KOPT-K1 (cell line): ENCODE results near the gene GUCY1A2.

Experiments
- H3K27ac ChIP-seq: fragments of 200-600 bp; sonication (generic); 2 replicates; pipeline ENCODE4 v1.5.1; 2016; ENCODE audit warnings: antibody characterized with exemption, mild to moderate bottlenecking, low read depth, low read length; ENCODE audit not compliant: poor library complexity, severe bottlenecking
- H3K36me3 ChIP-seq: fragments of 200-600 bp; sonication (generic); 2 replicates; pipeline ENCODE4 v1.5.1; 2017; ENCODE audit warnings: antibody characterized with exemption, mild to moderate bottlenecking, low read length, moderate library complexity; ENCODE audit not compliant: insufficient read depth
- H3K9me3 ChIP-seq: fragments of 200-600 bp; sonication (generic); 2 replicates; pipeline ENCODE4 v1.5.1; 2017; ENCODE audit warnings: antibody characterized with exemption, low read length, mild to moderate bottlenecking; ENCODE audit not compliant: insufficient read depth, poor library complexity, severe bottlenecking

GUCY1A2 gene

GRCh38 chr11:106727256-106727655 lies 291.0 kb downstream of the GUCY1A2 start:
- Histone ChIP-seq H3K36me3 (no peaks in the 10 kb centered on the region), H3K9me3 (no peaks in the 10 kb centered on the region), H3K27ac (no peak overlapping the region)

DNA sequence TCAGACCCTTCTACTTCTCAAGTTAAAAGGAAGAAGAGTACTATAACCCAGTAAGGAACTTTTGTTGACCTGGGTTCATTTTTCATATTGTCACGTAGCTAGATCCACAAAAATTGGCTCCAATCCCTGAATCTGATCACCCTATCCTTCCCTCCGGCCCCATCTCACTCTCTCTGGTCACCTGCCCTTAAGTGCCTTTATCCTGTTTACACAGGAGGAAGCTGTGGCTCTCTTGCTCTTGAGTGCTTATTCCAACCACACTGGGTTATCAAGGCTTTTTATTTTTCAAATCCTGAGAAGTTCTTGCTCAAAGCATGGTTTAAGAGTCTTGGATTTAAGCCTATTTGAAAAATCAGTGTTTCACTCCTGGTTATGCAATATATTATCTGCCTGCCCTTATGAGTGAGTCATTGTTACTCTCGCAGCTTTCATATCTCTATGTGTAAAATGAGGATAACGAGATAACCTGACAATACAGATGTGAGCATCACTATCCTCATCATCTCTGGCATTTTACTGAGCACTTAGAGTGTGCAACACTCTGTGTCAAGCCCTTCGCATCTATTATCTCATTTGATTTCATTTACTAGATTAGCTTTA lies 293.9 kb downstream of the GUCY1A2 start:
- no peak overlapping the region for H3K27ac ChIP-seq
- H3K9me3 ChIP-seq = no peaks in the 10 kb centered on the region
- H3K36me3 ChIP-seq = no peaks in the 10 kb centered on the region

GRCh38 chr11:106723071-106723470 lies 295.2 kb downstream of the GUCY1A2 start:
- H3K27ac ChIP-seq = no peak overlapping the region
- no peaks in the 10 kb centered on the region for H3K9me3 ChIP-seq
- no peaks in the 10 kb centered on the region for H3K36me3 ChIP-seq

DNA sequence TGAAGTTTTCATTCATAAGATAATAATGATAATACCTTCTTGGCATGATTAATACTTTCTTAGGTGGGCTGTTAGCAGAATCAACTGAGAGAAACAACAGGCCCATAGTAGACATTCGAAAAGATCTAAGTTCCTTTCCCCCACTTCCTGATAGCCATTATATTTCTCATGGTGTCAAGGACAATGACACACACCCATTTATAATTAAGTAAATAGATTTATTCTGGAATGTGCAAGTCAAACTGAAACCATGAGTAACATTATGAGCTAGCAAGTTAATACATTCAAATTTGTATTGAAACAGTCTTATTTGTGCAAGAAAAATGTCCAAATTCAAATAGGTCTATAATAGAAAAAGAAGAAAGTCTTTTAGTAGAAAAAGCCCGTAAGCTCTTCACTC lies 301.1 kb downstream of the GUCY1A2 start:
- Histone ChIP-seq H3K9me3 (no peaks in the 10 kb centered on the region), H3K27ac (no peak overlapping the region), H3K36me3 (no peaks in the 10 kb centered on the region)

GRCh38 chr11:106714199-106714598 lies 304.1 kb downstream of the GUCY1A2 start:
- Histone ChIP-seq H3K27ac (no peak overlapping the region), H3K36me3 (no peaks in the 10 kb centered on the region), H3K9me3 (no peaks in the 10 kb centered on the region)

DNA sequence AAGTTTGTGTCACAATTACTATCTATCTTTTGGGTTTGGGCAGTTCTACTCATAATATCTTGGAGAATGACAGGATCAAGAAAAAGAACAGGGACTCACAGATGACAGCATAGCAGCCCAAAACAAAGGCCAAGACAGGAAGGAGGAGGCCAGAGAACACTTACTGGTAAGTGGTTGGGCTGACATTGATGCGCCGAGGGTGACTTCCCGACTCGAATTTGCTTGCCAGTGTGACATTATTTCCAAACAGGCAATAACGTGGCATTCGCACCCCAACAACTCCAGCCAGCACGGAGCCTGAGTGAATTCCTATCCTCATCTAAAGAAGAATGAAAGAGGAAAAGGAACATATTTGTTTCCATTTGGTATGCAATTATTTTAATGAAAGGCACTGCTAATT lies 309.9 kb downstream of the GUCY1A2 start:
- Histone ChIP-seq H3K27ac (no peak overlapping the region), H3K36me3 (no peaks in the 10 kb centered on the region), H3K9me3 (no peaks in the 10 kb centered on the region)

GRCh38 chr11:106706355-106706754 lies 311.9 kb downstream of the GUCY1A2 start:
- H3K9me3 ChIP-seq = no peaks in the 10 kb centered on the region
- H3K36me3 ChIP-seq = no peaks in the 10 kb centered on the region
- H3K27ac ChIP-seq = no peak overlapping the region

DNA sequence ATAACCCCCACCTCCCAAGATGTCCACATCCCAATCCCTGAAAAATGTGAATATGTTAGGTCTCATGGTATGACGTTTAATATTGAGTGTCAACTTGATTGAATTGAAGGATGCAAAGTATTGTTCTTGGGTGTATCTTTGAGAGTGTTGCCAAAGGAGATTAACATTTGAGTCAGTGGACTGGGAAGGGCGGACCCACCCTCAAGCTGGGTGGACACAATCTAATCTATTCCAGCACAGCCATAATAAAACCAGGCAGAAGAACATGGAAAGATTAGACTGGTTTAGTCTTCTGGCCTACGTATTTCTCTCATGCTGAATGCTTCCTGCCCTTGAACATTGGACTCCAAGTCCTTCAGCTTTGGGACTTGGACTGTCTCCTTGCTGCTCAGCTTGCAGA lies 315.5 kb downstream of the GUCY1A2 start:
- Histone ChIP-seq H3K36me3 (no peaks in the 10 kb centered on the region), H3K9me3 (no peaks in the 10 kb centered on the region), H3K27ac (no peak overlapping the region)

GRCh38 chr11:106697058-106697457 lies 321.2 kb downstream of the GUCY1A2 start:
- H3K36me3 ChIP-seq = no peaks in the 10 kb centered on the region
- no peaks in the 10 kb centered on the region for H3K9me3 ChIP-seq

DNA sequence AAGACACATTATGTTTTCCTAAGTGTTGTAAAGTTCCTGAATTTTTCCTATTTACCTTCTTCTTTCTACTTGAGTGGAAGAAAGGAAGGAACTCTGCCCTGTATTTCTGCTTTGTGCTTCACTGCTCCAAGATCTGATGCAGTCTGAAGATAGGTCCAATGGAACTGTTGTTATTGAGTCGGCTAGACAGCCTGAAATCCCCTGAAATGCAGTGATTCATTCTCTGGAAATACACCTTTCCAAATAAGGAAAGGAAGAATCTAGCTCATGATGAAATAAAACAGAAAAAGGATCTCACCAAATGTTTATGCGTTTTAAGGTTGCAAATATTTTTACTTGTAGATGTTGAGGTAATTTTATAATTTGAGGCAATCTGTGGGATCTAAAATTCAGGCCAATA lies 322.8 kb downstream of the GUCY1A2 start:
- Histone ChIP-seq H3K27ac (no peak overlapping the region), H3K36me3 (no peaks in the 10 kb centered on the region), H3K9me3 (no peaks in the 10 kb centered on the region)

More at GRCh38 chr11:106697058-106697457, 321.2 kb downstream of the GUCY1A2 start:
- no peak overlapping the region for H3K27ac ChIP-seq

GRCh38 chr11:106694501-106694900 lies 323.8 kb downstream of the GUCY1A2 start:
- H3K27ac ChIP-seq = no peak overlapping the region
- no peaks in the 10 kb centered on the region for H3K36me3 ChIP-seq
- H3K9me3 ChIP-seq = no peaks in the 10 kb centered on the region

DNA sequence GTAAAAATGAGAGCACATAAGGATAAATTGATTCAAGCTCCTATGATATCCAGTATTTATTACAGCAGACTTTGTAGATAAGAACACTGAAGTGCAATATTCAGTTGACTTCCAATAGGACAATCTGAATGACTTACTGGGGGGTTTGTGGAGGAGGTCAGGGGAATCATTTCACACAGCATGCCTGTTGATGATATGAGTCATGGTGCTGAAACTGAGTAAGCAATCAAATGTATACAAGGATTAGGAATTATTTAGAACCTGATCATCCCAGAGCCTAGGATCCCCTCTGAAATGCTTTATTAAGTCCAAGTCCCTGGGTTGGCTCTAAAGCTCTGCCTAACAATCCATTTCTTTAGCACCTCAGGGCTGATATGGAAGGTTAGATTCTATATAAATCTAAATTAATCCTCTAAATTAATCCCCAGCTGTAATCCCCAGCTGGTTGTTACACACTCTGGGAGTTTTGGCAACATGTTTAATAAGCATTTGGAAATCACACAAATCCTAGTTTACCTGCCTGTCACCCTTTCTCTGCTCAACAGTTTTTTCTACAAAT lies 326.4 kb downstream of the GUCY1A2 start:
- Histone ChIP-seq H3K36me3 (no peaks in the 10 kb centered on the region), H3K27ac (no peak overlapping the region), H3K9me3 (no peaks in the 10 kb centered on the region)

- H3K36me3 ChIP-seq = no peaks in the 10 kb centered on the region
- no peak overlapping the region for H3K27ac ChIP-seq
- no peaks in the 10 kb centered on the region for H3K9me3 ChIP-seq
Observed at GRCh38 chr11:106690923-106691322, 327.4 kb downstream of the GUCY1A2 start.

DNA sequence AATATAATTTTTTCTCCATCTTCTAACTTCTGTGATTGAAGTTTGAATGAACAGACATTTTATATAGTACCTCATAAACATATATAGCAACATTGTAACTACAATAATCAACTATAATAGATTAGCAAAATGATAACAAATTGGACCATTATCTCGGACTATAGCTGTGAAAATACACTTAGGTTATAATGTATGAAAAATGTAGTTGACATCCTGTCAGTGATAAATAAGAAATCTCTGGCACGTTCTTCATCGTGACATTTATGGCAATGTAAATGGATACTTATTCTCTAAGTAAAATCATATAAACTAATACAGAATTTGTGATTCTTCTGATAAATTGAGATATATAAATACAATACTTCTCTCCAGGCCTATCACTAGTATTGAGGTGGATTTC lies 333.3 kb downstream of the GUCY1A2 start:
- H3K9me3 ChIP-seq = no peaks in the 10 kb centered on the region
- H3K27ac ChIP-seq = no peak overlapping the region
- H3K36me3 ChIP-seq = no peaks in the 10 kb centered on the region

DNA sequence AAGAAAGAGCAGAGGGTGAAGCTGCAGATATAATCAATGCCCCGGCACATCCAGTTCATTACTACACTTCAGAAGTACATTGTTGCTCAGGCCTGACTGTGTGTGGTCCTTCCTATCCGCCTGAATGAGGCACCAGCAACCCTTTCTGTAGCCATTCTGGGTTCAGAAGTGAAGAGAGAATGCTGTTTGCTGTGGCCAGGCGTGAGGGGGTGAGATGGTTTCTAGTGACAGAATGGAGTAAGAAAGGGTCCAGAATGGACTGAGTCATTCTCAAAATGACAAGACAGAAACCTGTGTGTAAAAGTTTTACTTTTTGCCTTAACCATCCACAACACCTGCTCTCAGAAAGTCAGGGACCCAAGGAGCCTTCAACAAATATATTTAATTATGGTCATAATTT lies 334.8 kb downstream of the GUCY1A2 start:
- H3K36me3 ChIP-seq = no peaks in the 10 kb centered on the region
- H3K27ac ChIP-seq = no peak overlapping the region
- no peaks in the 10 kb centered on the region for H3K9me3 ChIP-seq

DNA sequence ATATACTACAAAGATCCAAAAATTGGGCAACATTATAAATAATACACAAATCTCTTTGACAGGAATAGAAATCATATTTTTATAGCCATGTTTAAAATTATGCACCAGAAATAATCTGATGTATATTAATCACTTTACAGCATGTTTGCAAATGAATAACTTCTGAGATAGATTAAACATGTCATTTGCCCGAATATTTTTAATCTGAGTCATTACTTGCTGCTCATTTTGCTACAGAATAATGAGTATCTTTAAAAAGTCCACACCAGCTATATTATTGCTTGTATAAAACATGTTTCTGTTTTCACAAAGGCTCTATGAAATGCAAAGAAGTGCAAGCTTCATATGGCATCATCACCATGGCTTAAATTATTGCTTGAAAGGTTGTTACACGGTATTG lies 336.8 kb downstream of the GUCY1A2 start:
- Histone ChIP-seq H3K36me3 (no peaks in the 10 kb centered on the region), H3K27ac (no peak overlapping the region), H3K9me3 (no peaks in the 10 kb centered on the region)
